GM18858 (cell line): ENCODE measurements around the gene AHDC1.

Experiments used
- ATAC-seq: cut with Tn5 transposase; IDR thresholded peaks from one replicate; pipeline ENCODE4 v1.9.1; 2021; ENCODE audit not compliant: unreplicated experiment

Gene AHDC1

GRCh38 chr1:27567146-27567526, 36.8 kb downstream of the AHDC1 start:
- ATAC-seq = no peak

- no peak for ATAC-seq
Observed at GRCh38 chr1:27566462-27567145, 37.3 kb downstream of the AHDC1 start.

GRCh38 chr1:27564710-27565649, 39.0 kb downstream of the AHDC1 start:
- no peak for ATAC-seq

- ATAC-seq = no peak
Observed at GRCh38 chr1:27563591-27564471, 40.1 kb downstream of the AHDC1 start.

- no peak for ATAC-seq
Observed at GRCh38 chr1:27563341-27563590, 40.7 kb downstream of the AHDC1 start.

GRCh38 chr1:27562534-27563340, 41.2 kb downstream of the AHDC1 start:
- ATAC-seq = no peak

- ATAC-seq = no peak
Observed at GRCh38 chr1:27562021-27562420, 41.9 kb downstream of the AHDC1 start.

GRCh38 chr1:27561124-27561899, 42.6 kb downstream of the AHDC1 start:
- no peak for ATAC-seq

- no peak for ATAC-seq
Observed at GRCh38 chr1:27560268-27561123, 43.4 kb downstream of the AHDC1 start.

- no peak for ATAC-seq
Observed at GRCh38 chr1:27559466-27560030, 44.4 kb downstream of the AHDC1 start.

GRCh38 chr1:27557596-27558340, 46.2 kb downstream of the AHDC1 start:
- no peak for ATAC-seq

GRCh38 chr1:27556781-27557595, 47.0 kb downstream of the AHDC1 start:
- ATAC-seq = no peak

- no peak for ATAC-seq
Observed at GRCh38 chr1:27556435-27556780, 47.5 kb downstream of the AHDC1 start.

- ATAC-seq = no peak
Observed at GRCh38 chr1:27555700-27556424, 48.1 kb downstream of the AHDC1 start.

GRCh38 chr1:27554759-27555699, 48.9 kb downstream of the AHDC1 start:
- no peak for ATAC-seq

- ATAC-seq = no peak
Observed at GRCh38 chr1:27554293-27554692, 49.7 kb downstream of the AHDC1 start.
